HG03064 (cell line): ENCODE results near the gene TNFRSF18.
"Not testable (repeated sequence)": the region's sequence is repeated elsewhere in the genome, so short reads cannot be mapped to it uniquely, and the experiment has no call there.

Experiments
- ATAC-seq: cut with Tn5 transposase; IDR thresholded peaks from one replicate; pipeline ENCODE4 v1.9.1; 2021; ENCODE audit warnings: low read depth; ENCODE audit not compliant: unreplicated experiment

The TNFRSF18 gene, protein sequence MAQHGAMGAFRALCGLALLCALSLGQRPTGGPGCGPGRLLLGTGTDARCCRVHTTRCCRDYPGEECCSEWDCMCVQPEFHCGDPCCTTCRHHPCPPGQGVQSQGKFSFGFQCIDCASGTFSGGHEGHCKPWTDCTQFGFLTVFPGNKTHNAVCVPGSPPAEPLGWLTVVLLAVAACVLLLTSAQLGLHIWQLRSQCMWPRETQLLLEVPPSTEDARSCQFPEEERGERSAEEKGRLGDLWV

GRCh38 chr1:1206376-1206965, at the start of gene TNFRSF18:
TSS of gene TNFRSF18 (minus strand) at chr1:1206592. CDS start at chr1:1206571, 21 bp downstream.
- no peak for ATAC-seq

- ATAC-seq = no peak
These were observed 49.2 kb upstream of the TNFRSF18 start for GRCh38 chr1:1255611-1256010.

- no peak for ATAC-seq
These were observed 48.7 kb upstream of the TNFRSF18 start for GRCh38 chr1:1255078-1255477.

DNA sequence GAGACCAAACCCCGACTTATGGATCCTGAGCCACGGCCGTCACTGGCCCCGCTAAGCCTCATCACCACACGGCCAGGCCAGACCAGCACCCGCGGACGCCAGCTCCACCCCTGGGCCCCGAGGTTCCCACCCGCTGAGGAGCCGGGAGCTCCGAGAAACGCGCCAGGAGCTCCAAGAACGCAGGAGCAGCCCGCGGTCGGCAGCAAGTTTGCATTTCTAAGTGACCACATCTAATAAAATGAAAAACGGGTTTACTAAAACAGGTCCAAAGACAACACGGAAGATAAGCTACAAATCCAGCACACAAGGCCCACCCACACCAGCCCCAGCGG, 48.2 kb upstream of the TNFRSF18 start:
- ATAC-seq = no peak

DNA sequence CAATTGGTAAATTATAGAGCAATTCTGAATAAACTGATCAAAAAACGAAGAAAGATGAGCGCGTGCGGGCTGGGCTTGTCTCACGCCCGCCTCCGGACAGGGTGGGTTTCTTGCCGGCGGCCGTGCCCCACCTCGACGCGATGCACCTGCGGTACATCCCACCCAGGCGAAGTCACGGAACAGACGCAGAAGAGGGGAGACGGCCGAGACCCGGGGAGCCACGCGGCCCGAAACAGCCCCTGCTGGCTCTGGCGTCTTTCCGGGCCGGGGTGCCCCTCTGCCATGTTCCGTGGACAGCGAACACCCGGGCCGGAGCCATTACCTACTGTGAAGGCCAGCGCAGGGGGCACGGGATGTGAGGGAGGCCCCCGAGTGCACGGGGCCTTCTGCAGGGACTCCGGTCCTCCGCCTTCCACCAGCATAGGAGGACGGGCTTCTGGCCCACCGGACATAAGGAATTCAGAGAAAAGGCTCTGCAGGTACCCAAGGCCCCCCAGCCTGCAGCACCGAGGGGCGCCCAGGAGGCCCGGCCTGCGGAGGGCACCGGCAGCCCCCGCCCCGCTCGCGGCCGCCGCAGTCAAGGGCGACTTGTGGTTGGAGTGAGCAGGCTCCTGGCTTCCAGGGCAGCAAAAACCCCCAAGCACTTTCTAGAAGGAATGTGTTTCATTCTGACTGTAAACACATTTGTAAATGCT, 47.7 kb upstream of the TNFRSF18 start:
- ATAC-seq = no peak

DNA sequence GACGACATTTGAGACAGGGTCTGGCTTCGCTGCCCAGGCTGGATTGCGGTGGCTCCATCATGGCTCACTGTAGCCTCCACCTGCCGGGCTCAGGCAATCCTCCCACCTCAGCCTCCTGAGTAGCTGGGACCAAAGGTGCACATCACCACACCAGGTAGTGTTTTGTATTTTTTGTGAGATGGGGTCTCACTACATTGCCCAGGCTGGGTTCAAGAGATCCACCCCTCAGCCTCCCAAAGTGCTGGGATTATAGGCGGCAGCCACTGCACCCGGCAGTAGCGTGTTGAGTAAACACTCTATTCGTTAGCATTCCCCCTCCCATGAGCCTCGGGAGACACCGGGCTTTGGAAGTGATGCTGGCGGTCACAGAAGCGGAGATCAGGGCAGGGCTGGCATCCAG, 46.9 kb upstream of the TNFRSF18 start:
- no peak for ATAC-seq

DNA sequence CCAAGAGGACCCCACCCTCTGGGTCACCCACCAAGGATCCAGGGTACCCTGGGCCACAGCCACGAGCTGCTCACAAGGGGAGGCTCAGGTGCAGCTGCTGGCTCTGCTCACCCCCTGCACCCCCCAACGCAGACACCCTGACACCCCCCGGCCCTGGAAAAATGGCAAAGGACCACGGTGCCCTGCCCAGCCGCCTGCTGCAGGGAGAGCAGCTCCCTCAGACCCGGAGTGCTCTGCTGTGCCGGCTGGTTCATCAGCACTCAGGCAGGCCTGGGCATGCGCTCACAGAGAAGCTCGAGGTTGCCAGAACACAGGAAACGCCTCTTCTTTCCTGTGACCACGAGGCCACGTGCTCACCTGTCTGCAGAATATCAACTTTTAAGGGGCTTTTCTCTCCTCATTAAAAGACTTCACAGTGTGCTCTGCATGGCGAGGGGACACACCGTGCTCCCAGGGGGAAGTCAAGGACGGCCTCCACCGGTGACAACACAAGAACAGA, 44.4 kb upstream of the TNFRSF18 start:
- ATAC-seq = no peak

DNA sequence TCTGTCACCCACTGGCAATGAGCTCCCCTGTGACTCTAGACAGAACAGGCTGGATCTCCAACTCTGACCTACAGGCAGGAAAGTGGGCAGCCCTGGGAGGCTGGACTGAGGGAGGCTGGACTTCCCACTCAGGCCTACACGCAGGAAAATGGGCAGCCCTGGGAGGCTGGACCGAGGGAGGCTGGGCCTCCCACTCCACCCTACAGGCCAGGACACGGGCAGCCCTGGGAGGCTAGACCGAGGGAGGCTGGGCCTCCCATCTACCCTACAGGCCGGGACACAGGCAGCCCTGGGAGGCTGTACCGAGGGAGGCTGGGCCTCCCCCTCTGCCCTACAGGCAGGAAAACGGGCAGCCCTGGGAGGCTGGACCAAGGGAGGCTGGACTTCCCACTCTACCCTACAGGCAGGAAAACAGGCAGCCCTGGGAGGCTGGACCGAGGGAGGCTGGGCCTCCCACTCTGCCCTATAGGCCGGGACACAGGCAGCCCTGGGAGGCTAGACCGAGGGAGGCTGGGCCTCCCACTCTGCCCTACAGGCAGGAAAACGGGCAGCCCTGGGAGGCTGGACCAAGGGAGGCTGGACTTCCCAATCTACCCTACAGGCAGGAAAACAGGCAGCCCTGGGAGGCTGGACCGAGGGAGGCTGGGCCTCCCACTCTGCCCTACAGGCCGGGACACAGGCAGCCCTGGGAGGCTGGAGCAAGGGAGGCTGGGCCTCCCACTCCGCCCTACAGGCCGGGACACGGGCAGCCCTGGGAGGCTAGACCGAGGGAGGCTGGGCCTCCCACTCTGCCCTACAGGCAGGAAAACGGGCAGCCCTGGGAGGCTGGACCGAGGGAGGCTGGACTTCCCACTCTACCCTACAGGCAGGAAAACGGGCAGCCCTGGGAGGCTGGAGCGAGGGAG, 41.9 kb upstream of the TNFRSF18 start:
- ATAC-seq = not testable (repeated sequence)

GRCh38 chr1:1247341-1247913, 41.0 kb upstream of the TNFRSF18 start:
- ATAC-seq = no peak

DNA sequence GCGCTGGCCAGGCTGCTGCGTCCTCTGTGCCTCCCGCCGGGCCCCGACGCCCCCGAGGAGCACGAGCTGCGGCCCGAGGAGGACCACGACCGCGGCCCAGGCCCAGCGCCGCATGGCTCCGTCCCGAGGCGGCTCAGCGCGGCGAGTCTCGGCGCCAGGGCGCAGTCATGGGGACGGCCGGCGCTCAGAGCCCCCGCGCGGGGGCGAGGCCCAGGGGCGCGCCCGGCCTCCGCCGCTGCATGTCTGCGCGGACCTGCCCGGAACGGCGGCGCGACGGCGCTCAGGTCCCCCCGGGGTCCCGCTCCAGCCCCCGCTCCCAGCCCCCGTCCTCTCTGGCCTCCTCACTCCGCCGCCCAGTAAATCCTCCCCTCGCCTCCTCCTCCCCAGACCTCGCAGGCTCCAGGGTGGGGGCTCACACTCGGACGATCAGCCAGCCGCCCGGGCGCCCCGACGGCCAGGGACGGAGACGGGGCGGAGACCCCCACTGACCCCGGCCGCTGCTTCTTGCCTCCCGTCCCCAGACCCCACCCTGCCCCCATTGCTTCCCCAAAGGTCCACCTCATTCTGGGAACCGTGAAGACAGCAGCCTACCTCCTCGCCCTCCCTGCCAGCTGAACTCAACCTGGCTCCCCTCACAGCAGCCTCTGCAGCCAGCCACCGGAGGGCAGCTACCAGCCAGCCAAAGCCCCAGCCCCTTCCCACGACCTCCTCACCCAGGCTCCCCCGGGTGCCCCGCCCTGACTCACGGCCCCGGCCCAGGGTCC, 40.4 kb upstream of the TNFRSF18 start, which contains the start of gene C1QTNF12:
Gene C1QTNF12, minus strand, starts transcription at position 146 of the 764 bp plus-strand sequence. Its CDS starts 32 bp downstream, at position 114.
- ATAC-seq = no peak

- ATAC-seq = no peak
These were observed 39.6 kb upstream of the TNFRSF18 start for GRCh38 chr1:1245817-1246576.

- no peak for ATAC-seq
These were observed 38.9 kb upstream of the TNFRSF18 start for GRCh38 chr1:1245178-1245816.

DNA sequence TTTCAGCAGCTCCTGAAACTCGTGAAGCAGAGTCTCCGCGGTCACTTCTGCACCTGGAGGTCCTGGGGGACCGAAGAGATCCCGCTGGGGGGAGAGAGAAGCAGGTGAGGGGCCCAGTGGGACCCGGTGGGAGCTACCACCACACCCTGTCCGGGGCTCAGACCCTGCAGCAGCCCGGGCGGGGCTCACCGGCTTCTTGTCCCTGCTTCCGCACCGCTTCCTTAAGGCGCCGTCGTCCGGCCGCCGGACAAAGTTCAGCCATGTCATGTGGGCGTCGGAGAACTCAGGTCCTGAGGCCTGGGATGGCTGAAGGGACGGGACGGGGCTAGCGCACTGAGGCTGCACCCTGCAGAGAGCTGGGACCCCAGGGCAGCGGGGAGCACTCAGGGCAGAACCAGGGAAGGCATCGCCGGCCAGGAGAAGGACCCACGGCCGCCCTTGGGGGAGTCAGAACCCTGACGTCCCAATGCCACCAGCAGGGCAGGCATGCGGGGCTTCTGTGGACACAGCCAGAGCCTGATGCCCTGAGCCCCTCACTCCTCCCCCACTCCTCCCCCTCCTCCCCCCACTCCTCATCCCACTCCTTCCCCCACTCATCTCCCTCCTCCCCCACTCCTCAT, 37.9 kb upstream of the TNFRSF18 start:
- no peak for ATAC-seq

DNA sequence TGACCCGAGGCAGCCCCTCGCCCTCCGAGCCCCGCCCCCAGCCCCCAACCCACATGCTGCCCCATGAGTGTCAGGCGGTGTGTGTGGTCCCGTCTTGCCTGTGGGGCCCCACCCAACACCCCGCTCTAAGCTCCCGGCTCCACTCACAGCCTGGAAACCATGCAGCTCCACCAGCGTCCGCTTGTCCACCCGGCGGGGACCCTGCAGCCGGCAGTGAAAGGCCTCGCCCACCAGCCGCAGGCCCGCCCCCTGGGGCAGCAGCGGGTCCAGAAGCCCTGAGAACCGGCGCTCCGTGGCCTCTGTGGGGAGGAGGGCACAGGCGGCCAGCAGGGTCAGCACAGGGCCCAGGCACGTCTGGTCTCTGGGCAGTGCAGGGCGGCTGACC, 37.4 kb upstream of the TNFRSF18 start:
- no peak for ATAC-seq

- no peak for ATAC-seq
These were observed 36.9 kb upstream of the TNFRSF18 start for GRCh38 chr1:1243266-1243660.

DNA sequence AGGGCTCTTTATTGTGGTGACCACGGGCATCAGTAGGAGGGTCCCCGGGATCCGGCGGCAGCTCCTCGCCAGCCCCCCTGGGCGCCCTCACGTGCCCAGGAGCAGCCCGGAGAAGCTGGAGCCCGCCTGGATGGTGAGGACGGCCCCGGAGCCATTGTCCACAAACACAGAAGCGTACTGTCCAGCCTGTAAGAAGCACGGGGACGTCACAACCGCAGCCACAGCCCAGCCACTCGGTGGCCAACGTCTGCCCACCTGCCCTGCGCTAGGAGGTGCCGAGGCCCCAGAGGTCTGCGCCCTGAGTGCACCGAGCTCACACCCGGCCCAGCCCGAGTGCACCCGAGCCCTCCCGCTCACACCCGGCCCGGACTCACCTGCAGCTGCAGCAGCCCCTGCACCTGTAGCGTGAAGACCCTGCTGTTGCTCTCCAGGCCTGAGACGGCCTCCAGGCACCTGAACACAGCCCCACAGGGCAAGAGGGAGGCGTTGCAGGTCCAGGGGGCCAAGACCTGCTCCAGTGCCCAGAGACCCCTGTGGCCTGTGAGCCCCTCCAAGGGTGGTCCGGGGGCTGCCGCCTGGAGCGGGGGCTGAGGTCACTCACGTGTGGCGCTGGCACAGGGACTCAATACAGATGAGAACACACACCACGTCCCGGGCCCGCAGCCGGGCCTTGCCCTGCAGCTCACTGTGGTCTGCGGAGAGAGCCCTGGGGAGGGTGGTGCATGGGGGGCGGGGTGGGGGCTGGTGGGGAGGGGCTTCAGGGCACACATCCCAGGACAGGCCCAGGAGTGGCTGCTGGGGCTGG, 36.3 kb upstream of the TNFRSF18 start:
- no peak for ATAC-seq

DNA sequence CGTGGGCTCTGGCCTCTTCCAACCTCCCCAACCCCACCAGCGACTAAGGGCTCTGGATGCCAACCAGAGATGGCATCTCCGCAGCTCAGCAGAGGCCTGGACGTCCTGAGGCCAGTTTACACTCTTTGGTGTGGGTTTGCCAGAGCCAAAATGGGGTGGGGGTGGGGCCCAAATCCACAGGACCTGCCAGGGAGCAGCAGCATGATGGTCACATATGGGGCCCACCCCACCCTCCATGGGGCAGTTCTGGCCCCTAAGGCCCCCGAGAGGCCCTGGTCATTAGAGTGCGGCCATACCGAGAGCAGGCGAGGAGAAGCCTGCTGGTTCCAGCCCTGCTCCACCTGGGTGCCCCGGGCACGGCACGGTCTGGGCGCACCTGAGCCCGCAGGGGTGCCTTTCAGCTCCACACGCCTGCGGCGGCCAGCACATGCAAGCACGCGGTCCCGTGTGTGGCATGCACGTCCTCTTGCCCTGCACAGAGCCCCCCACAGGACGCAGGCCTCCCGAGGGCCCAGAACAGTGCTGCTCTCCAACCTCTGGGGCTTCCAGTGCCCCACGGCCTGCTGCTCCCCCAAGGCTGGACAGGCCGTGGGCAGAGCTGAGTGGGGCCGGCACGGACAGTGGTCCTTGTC, 35.3 kb upstream of the TNFRSF18 start:
- no peak for ATAC-seq
